ENCODE measurements around the gene PCDHB9. TPM values are rescaled to one million over a fixed set of nuclear protein-coding genes. Genes with fewer than 3 reads are reported as not detected.
"Not testable (repeated sequence)": the region's sequence is repeated elsewhere in the genome, so short reads cannot be mapped to it uniquely, and the experiment has no call there.

Gene PCDHB9
- total and polyA plus RNA-seq, 2 experiments from 2014 or later = 0.33 to 1.2 TPM

DNA sequence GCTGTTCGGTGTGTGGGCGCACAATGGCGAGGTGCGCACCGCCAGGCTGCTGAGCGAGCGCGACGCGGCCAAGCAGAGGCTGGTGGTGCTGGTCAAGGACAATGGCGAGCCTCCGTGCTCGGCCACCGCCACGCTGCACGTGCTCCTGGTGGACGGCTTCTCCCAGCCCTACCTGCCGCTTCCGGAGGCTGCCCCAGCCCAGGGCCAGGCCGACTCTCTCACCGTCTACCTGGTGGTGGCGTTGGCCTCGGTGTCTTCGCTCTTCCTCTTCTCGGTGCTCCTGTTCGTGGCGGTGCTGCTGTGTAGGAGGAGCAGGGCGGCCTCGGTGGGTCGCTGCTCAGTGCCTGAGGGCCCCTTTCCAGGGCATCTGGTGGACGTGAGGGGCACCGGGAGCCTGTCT lies 7.1 kb upstream of the PCDHB9 start:
- H3K4me1 ChIP-seq (ENCODE audit: insufficient read depth); H3K27ac ChIP-seq; H3K36me3 ChIP-seq (replicated peaks; ENCODE audit: insufficient read depth, low read depth); H3K79me2 ChIP-seq; H4K20me1 ChIP-seq (ENCODE audit: insufficient read depth, poor library complexity, severe bottlenecking); H3K4me2 ChIP-seq; H2AFZ ChIP-seq; H3K4me3 ChIP-seq; DNase-seq (ENCODE audit: low spot score); H3K9me2 ChIP-seq (replicated peaks; ENCODE audit: insufficient read depth); H3K27me3 ChIP-seq: not testable (repeated sequence)
- peaks cover 10% of the 10 kb centered on the region for H3K9me3 ChIP-seq (ENCODE audit: low read depth)
- 96% methylated on average over 22 of the region's 32 CpGs for WGBS (ENCODE audit: low lambda C conversion rate, missing lambda C conversion rate)

GRCh38 chr5:141180313-141180712 lies 6.6 kb upstream of the PCDHB9 start:
- no peaks in the 10 kb centered on the region for H3K36me3 ChIP-seq (replicated peaks; ENCODE audit: insufficient read depth, low read depth)
- H3K27ac ChIP-seq = no peak overlapping the region
- H3K4me1 ChIP-seq (ENCODE audit: insufficient read depth) = no peaks in the 10 kb centered on the region
- no peak for TF ChIP-seq EZH2phosphoT487 (IDR thresholded peaks at IDR 0.05; ENCODE audit: low read depth, severe bottlenecking, unreplicated experiment)
- no peak for TF ChIP-seq CTCF (IDR thresholded peaks at IDR 0.05; ENCODE audit: poor library complexity)
- TF ChIP-seq EZH2 (IDR thresholded peaks at IDR 0.05; ENCODE audit: borderline replicate concordance) = no peak
- no peak overlapping the region for H2AFZ ChIP-seq
- DNase-seq (ENCODE audit: low spot score) = no peak
- H3K9me2 ChIP-seq (replicated peaks; ENCODE audit: insufficient read depth) = no peaks in the 10 kb centered on the region
- 90% methylated on average over 1 of the region's 1 CpG for WGBS (ENCODE audit: low lambda C conversion rate, missing lambda C conversion rate)
- H4K20me1 ChIP-seq (ENCODE audit: insufficient read depth, poor library complexity, severe bottlenecking) = no peaks in the 10 kb centered on the region
- no peak overlapping the region for H3K4me2 ChIP-seq
- H3K27me3 ChIP-seq = no peaks in the 10 kb centered on the region
- H3K79me2 ChIP-seq = no peaks in the 10 kb centered on the region
- no peak overlapping the region for H3K4me3 ChIP-seq
- peaks cover 10% of the 10 kb centered on the region for H3K9me3 ChIP-seq (ENCODE audit: low read depth)

- TF ChIP-seq EZH2phosphoT487 (IDR thresholded peaks at IDR 0.05; ENCODE audit: low read depth, severe bottlenecking, unreplicated experiment) (no peak), CTCF (IDR thresholded peaks at IDR 0.05; ENCODE audit: poor library complexity) (peak; percentile 43)
- H3K27me3 ChIP-seq = no peaks in the 10 kb centered on the region
- peak within 1 kb of the TSS; percentile 28 for H2AFZ ChIP-seq
- peak within 1 kb of the TSS; percentile 67 for H3K27ac ChIP-seq
- 34% methylated on average over 13 of the region's 13 CpGs for WGBS (ENCODE audit: low lambda C conversion rate, missing lambda C conversion rate)
- peaks cover 5% of the 10 kb centered on the region for H3K9me3 ChIP-seq (ENCODE audit: low read depth)
- H4K20me1 ChIP-seq (ENCODE audit: insufficient read depth, poor library complexity, severe bottlenecking) = no peaks in the 10 kb centered on the region
- H3K4me3 ChIP-seq = peak within 1 kb of the TSS; percentile 8
- H3K36me3 ChIP-seq (replicated peaks; ENCODE audit: insufficient read depth, low read depth) = no peaks in the 10 kb centered on the region
- peak; percentile 51 for DNase-seq (ENCODE audit: low spot score)
- H3K4me1 ChIP-seq (ENCODE audit: insufficient read depth) = no peaks in the 10 kb centered on the region
- H3K4me2 ChIP-seq = peak within 1 kb of the TSS; percentile 51
- no peaks in the 10 kb centered on the region for H3K79me2 ChIP-seq
- no peaks in the 10 kb centered on the region for H3K9me2 ChIP-seq (replicated peaks; ENCODE audit: insufficient read depth)
Observed at GRCh38 chr5:141182248-141182647, 4.7 kb upstream of the PCDHB9 start, which contains the start of gene PCDHB16. TSS of gene PCDHB16 (plus strand) at chr5:141182387. CDS start at chr5:141182560, 173 bp downstream.

- H3K79me2 ChIP-seq; H3K9me2 ChIP-seq (replicated peaks; ENCODE audit: insufficient read depth); H3K27ac ChIP-seq; H3K4me2 ChIP-seq; H3K36me3 ChIP-seq (replicated peaks; ENCODE audit: insufficient read depth, low read depth); H3K4me1 ChIP-seq (ENCODE audit: insufficient read depth); H4K20me1 ChIP-seq (ENCODE audit: insufficient read depth, poor library complexity, severe bottlenecking); H2AFZ ChIP-seq; DNase-seq (ENCODE audit: low spot score); H3K9me3 ChIP-seq (ENCODE audit: low read depth); H3K4me3 ChIP-seq; H3K27me3 ChIP-seq: not testable (repeated sequence)
- WGBS (ENCODE audit: low lambda C conversion rate, missing lambda C conversion rate) = 98% methylated on average over 38 of the region's 69 CpGs
Observed at GRCh38 chr5:141184117-141184855, 2.7 kb upstream of the PCDHB9 start.

DNA sequence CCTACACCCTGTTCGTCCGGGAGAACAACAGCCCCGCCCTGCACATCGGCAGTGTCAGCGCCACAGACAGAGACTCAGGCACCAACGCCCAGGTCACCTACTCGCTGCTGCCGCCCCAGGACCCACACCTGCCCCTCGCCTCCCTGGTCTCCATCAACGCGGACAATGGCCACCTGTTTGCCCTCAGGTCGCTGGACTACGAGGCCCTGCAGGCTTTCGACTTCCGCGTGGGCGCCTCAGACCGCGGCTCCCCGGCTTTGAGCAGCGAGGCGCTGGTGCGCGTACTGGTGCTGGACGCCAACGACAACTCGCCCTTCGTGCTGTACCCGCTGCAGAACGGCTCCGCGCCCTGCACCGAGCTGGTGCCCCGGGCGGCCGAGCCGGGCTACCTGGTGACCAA lies 1.7 kb downstream of the PCDHB9 start:
- not testable (repeated sequence) for H3K4me2 ChIP-seq; H3K4me3 ChIP-seq; H3K9me3 ChIP-seq (ENCODE audit: low read depth); H3K27ac ChIP-seq; H3K4me1 ChIP-seq (ENCODE audit: insufficient read depth); H3K36me3 ChIP-seq (replicated peaks; ENCODE audit: insufficient read depth, low read depth); H3K9me2 ChIP-seq (replicated peaks; ENCODE audit: insufficient read depth); DNase-seq (ENCODE audit: low spot score); H3K27me3 ChIP-seq; H3K79me2 ChIP-seq; H4K20me1 ChIP-seq (ENCODE audit: insufficient read depth, poor library complexity, severe bottlenecking); H2AFZ ChIP-seq
- 96% methylated on average over 26 of the region's 37 CpGs for WGBS (ENCODE audit: low lambda C conversion rate, missing lambda C conversion rate)

- H3K27me3 ChIP-seq; H4K20me1 ChIP-seq (ENCODE audit: insufficient read depth, poor library complexity, severe bottlenecking); DNase-seq (ENCODE audit: low spot score); H2AFZ ChIP-seq; H3K9me3 ChIP-seq (ENCODE audit: low read depth); H3K36me3 ChIP-seq (replicated peaks; ENCODE audit: insufficient read depth, low read depth); H3K4me1 ChIP-seq (ENCODE audit: insufficient read depth); H3K4me2 ChIP-seq; H3K4me3 ChIP-seq; H3K79me2 ChIP-seq; H3K9me2 ChIP-seq (replicated peaks; ENCODE audit: insufficient read depth); H3K27ac ChIP-seq: not testable (repeated sequence)
- 97% methylated on average over 18 of the region's 35 CpGs for WGBS (ENCODE audit: low lambda C conversion rate, missing lambda C conversion rate)
Observed at GRCh38 chr5:141189131-141189530, 2.2 kb downstream of the PCDHB9 start.
